ENCODE measurements around the gene SND1.

Gene SND1

GRCh38 chr7:127689194-127689772 lies 37.3 kb downstream of the SND1 start:
- no peak for DNase-seq

- DNase-seq, result no peak
These were observed 38.3 kb downstream of the SND1 start for GRCh38 chr7:127690337-127690736.

- no peak for DNase-seq
These were observed 38.8 kb downstream of the SND1 start for GRCh38 chr7:127690806-127691205.

- DNase-seq, result no peak
These were observed 40.2 kb downstream of the SND1 start for GRCh38 chr7:127692200-127692599.

- DNase-seq, result no peak
These were observed 47.9 kb downstream of the SND1 start for GRCh38 chr7:127699853-127700252.

- no peak for DNase-seq
These were observed 50.2 kb downstream of the SND1 start for GRCh38 chr7:127702052-127702652.

GRCh38 chr7:127702938-127703337 lies 50.9 kb downstream of the SND1 start:
- no peak for DNase-seq

GRCh38 chr7:127704211-127704610 lies 52.2 kb downstream of the SND1 start:
- no peak for DNase-seq

- no peak for DNase-seq
These were observed 53.5 kb downstream of the SND1 start for GRCh38 chr7:127705461-127705959.

GRCh38 chr7:127706766-127707165 lies 54.8 kb downstream of the SND1 start:
- no peak for DNase-seq

GRCh38 chr7:127708201-127708600 lies 56.2 kb downstream of the SND1 start:
- DNase-seq, result no peak

GRCh38 chr7:127708788-127709187 lies 56.8 kb downstream of the SND1 start:
- peak; percentile 80 for DNase-seq

- no peak for DNase-seq
These were observed 58.6 kb downstream of the SND1 start for GRCh38 chr7:127710635-127711034.

- no peak for DNase-seq
These were observed 59.9 kb downstream of the SND1 start for GRCh38 chr7:127711872-127712271.

GRCh38 chr7:127713006-127713405 lies 61.0 kb downstream of the SND1 start:
- no peak for DNase-seq

GRCh38 chr7:127713758-127714157 lies 61.8 kb downstream of the SND1 start:
- no peak for DNase-seq

GRCh38 chr7:127715272-127715671 lies 63.3 kb downstream of the SND1 start:
- DNase-seq, result no peak

GRCh38 chr7:127715901-127716300 lies 63.9 kb downstream of the SND1 start:
- no peak for DNase-seq

- no peak for DNase-seq
These were observed 65.7 kb downstream of the SND1 start for GRCh38 chr7:127717502-127718339.

- DNase-seq, result no peak
These were observed 66.3 kb downstream of the SND1 start for GRCh38 chr7:127718340-127718679.

- no peak for DNase-seq
These were observed 74.5 kb downstream of the SND1 start for GRCh38 chr7:127726476-127726875.

GRCh38 chr7:127730658-127731276 lies 78.8 kb downstream of the SND1 start:
- no peak for DNase-seq

- DNase-seq, result no peak
These were observed 79.6 kb downstream of the SND1 start for GRCh38 chr7:127731431-127732080.

Data from CD4-positive, alpha-beta T cell treated with Interleukin-17A for 4 hours (primary cell).